GM18861 (cell line): ENCODE results near the gene ZNF512.
"Not testable (repeated sequence)": the region's sequence is repeated elsewhere in the genome, so short reads cannot be mapped to it uniquely, and the experiment has no call there.

Source experiments
- ATAC-seq: cut with Tn5 transposase; IDR thresholded peaks from one replicate; pipeline ENCODE4 v1.9.1; 2021; ENCODE audit not compliant: unreplicated experiment

ZNF512 gene

GRCh38 chr2:27582695-27583389, at the start of gene ZNF512:
Gene ZNF512, plus strand, starts transcription at chr2:27583042. Its CDS starts 71 bp downstream, at chr2:27583113.
- ATAC-seq, result peak; percentile 81

- no peak for ATAC-seq
These were observed 45.6 kb upstream of the ZNF512 start for GRCh38 chr2:27537287-27537686.

- ATAC-seq, result not testable (repeated sequence)
These were observed 43.9 kb upstream of the ZNF512 start for GRCh38 chr2:27538839-27539450.

- ATAC-seq, result not testable (repeated sequence)
These were observed 43.2 kb upstream of the ZNF512 start for GRCh38 chr2:27539649-27540048.

- no peak for ATAC-seq
These were observed 38.6 kb upstream of the ZNF512 start for GRCh38 chr2:27544143-27544821.

- ATAC-seq, result no peak
These were observed 37.3 kb upstream of the ZNF512 start for GRCh38 chr2:27545348-27546141.

- ATAC-seq, result no peak
These were observed 33.5 kb upstream of the ZNF512 start for GRCh38 chr2:27549303-27549702.

- ATAC-seq, result no peak
These were observed 31.3 kb upstream of the ZNF512 start for GRCh38 chr2:27551514-27551913.

- ATAC-seq, result no peak
These were observed 29.9 kb upstream of the ZNF512 start for GRCh38 chr2:27552941-27553340.

- ATAC-seq, result not testable (repeated sequence)
These were observed 28.4 kb upstream of the ZNF512 start for GRCh38 chr2:27554451-27554850.

GRCh38 chr2:27559228-27559627, 23.6 kb upstream of the ZNF512 start:
- no peak for ATAC-seq

GRCh38 chr2:27561060-27561459, 21.8 kb upstream of the ZNF512 start:
- ATAC-seq, result no peak

GRCh38 chr2:27566628-27567027, 16.2 kb upstream of the ZNF512 start:
- ATAC-seq, result no peak

- no peak for ATAC-seq
These were observed 13.4 kb upstream of the ZNF512 start for GRCh38 chr2:27569398-27569797.

GRCh38 chr2:27571197-27571596, 11.6 kb upstream of the ZNF512 start:
- ATAC-seq, result no peak

- ATAC-seq, result no peak
These were observed 11.2 kb upstream of the ZNF512 start for GRCh38 chr2:27571681-27572080.

GRCh38 chr2:27572439-27572838, 10.4 kb upstream of the ZNF512 start:
- ATAC-seq, result no peak

GRCh38 chr2:27572998-27573429, 9.8 kb upstream of the ZNF512 start:
- ATAC-seq, result no peak

- no peak for ATAC-seq
These were observed 9.4 kb upstream of the ZNF512 start for GRCh38 chr2:27573452-27573851.

GRCh38 chr2:27581417-27582128, 1.3 kb upstream of the ZNF512 start:
- no peak for ATAC-seq
